Liver (tissue), 9 donors: ENCODE data around the gene TEDC1. TPM values are rescaled to one million over a fixed set of nuclear protein-coding genes. Genes with fewer than 3 reads are reported as not detected.

Experiments
- DNase-seq: peaks from one replicate; pipeline ENCODE4 v3.0.0-alpha.2; 2017; ENCODE audit warnings: low spot score
- H3K27ac ChIP-seq, 2 donors: one replicate each; pipeline ENCODE4 v1.7.0; 2013; ENCODE audit warnings: inconsistent platforms in 2 of 2, low read length in 2 of 2, control low read depth in 1 of 2, low read depth in 1 of 2, mild to moderate bottlenecking in 1 of 2
- H3K27me3 ChIP-seq, 4 donors: one replicate each; pipeline versions ENCODE4 v1.6.1 to v1.7.0; 2013; ENCODE audit warnings: low read length in 3 of 4, inconsistent platforms in 1 of 4, mild to moderate bottlenecking in 1 of 4, moderate library complexity in 1 of 4; ENCODE audit not compliant: control insufficient read depth in 4 of 4, insufficient read depth in 4 of 4
- H3K36me3 ChIP-seq, 4 donors: one replicate each; pipeline versions ENCODE4 v1.6.1 to v1.7.0; 2013; ENCODE audit warnings: low read length in 3 of 4, mild to moderate bottlenecking in 3 of 4, low read depth in 1 of 4, moderate library complexity in 1 of 4; ENCODE audit not compliant: control insufficient read depth in 4 of 4, insufficient read depth in 3 of 4
- H3K4me1 ChIP-seq, 4 donors: one replicate each; pipeline versions ENCODE4 v1.6.1 to v1.7.0; 2013; ENCODE audit warnings: low read length in 3 of 4, mild to moderate bottlenecking in 3 of 4, moderate library complexity in 1 of 4; ENCODE audit not compliant: control insufficient read depth in 4 of 4, insufficient read depth in 4 of 4
- H3K4me3 ChIP-seq, 3 donors: one replicate each; pipeline versions ENCODE4 v1.6.1 to v1.7.0; 2013; ENCODE audit warnings: low read length in 3 of 3, control low read depth in 1 of 3, low read depth in 1 of 3, mild to moderate bottlenecking in 1 of 3
- H3K9ac ChIP-seq, 2 donors: one replicate each; pipeline ENCODE4 v1.7.0; 2013; ENCODE audit warnings: low read length in 2 of 2, mild to moderate bottlenecking in 2 of 2, moderate library complexity in 2 of 2, control low read depth in 1 of 2, low read depth in 1 of 2
- H3K9me3 ChIP-seq, 4 donors: one replicate each; pipeline versions ENCODE4 v1.6.1 to v1.7.0; 2013; ENCODE audit warnings: low read length in 3 of 4; ENCODE audit not compliant: control insufficient read depth in 4 of 4
- ATF3 ChIP-seq: IDR thresholded peaks from 2 replicates; pipeline ENCODE4 v1.6.1; 2016; ENCODE audit warnings: antibody characterized with exemption
- EGR1 ChIP-seq, 2 donors: IDR thresholded peaks; 2 replicates each; pipeline ENCODE4 v1.6.1; 2016 to 2018; ENCODE audit warnings: antibody characterized with exemption in 2 of 2, low read depth in 2 of 2
- FOXA1 ChIP-seq: IDR thresholded peaks from 2 replicates; pipeline ENCODE4 v1.6.1; 2016; ENCODE audit warnings: antibody characterized with exemption
- GABPA ChIP-seq, 2 donors: IDR thresholded peaks in 1 of 2; conservative IDR thresholded peaks in 1 of 2; 2 replicates each; pipeline ENCODE4 v1.6.1; 2016; ENCODE audit warnings: antibody characterized with exemption in 2 of 2, mild to moderate bottlenecking in 1 of 2, moderate library complexity in 1 of 2
- HNF4A ChIP-seq, 2 donors: conservative IDR thresholded peaks; 2 replicates each; pipeline ENCODE4 v1.6.1; 2016; ENCODE audit warnings: antibody characterized with exemption in 2 of 2, mild to moderate bottlenecking in 2 of 2
- HNF4G ChIP-seq: IDR thresholded peaks from 2 replicates; pipeline ENCODE4 v1.6.1; 2016; ENCODE audit warnings: antibody characterized with exemption
- JUND ChIP-seq, 2 donors: IDR thresholded peaks; 2 replicates each; pipeline ENCODE4 v1.6.1; 2016; ENCODE audit warnings: antibody characterized with exemption in 2 of 2
- RAD21 ChIP-seq, 2 donors: IDR thresholded peaks; 2 replicates each; pipeline ENCODE4 v1.6.1; 2016; ENCODE audit warnings: antibody characterized with exemption in 2 of 2, mild to moderate bottlenecking in 2 of 2
- RXRA ChIP-seq, 2 donors: IDR thresholded peaks; 2 replicates each; pipeline ENCODE4 v1.6.1; 2017 to 2018; ENCODE audit warnings: antibody characterized with exemption in 2 of 2, mild to moderate bottlenecking in 1 of 2
- SP1 ChIP-seq: IDR thresholded peaks from 2 replicates; pipeline ENCODE4 v1.6.1; 2018; ENCODE audit warnings: antibody characterized with exemption, mild to moderate bottlenecking
- TAF1 ChIP-seq: conservative IDR thresholded peaks from 2 replicates; pipeline ENCODE4 v1.6.1; 2016; ENCODE audit warnings: antibody characterized with exemption, mild to moderate bottlenecking
- WGBS: extraction: QIAGEN DNeasy Blood & Tissue Kit; methylation state at CpG from one replicate; pipeline ENCODE4 v1.1.7; 2013; 5-methylcytosine and 5-hydroxymethylcytosine counted together
- polyA plus RNA-seq, 2 donors: library from polyadenylated mRNA; stranded (reverse) in 1 of 2; unstranded in 1 of 2; fragments of 200-250 nt in 1 of 2; fragments of >200 nt in 1 of 2; fragmentation: Nextera tagmentation in 1 of 2; extraction: Ambion mirVana in 1 of 2; gene quantifications; one replicate each; pipeline versions ENCODE4 v1.2.1 to v1.2.3, GENCODE V29; 2013 to 2015
- total RNA-seq, 2 donors: library from RNA; depleted of rRNA; stranded (reverse); fragments of >200 nt; gene quantifications; one replicate each; pipeline ENCODE4 v1.2.3, GENCODE V29; 2014
- TF ChIP-seq, protein P1 (sequence below): fragments of 150-350 bp; IDR thresholded peaks from 2 replicates; pipeline ENCODE4 v1.5.1; 2017; ENCODE audit warnings: improper control_type of control experiment, low read depth, low read length; ENCODE audit not compliant: missing input control
- TF ChIP-seq, protein P2 (sequence below): IDR thresholded peaks from 2 replicates; pipeline ENCODE4 v1.6.1; 2016; ENCODE audit warnings: antibody characterized with exemption
- TF ChIP-seq, protein P3 (sequence below): IDR thresholded peaks from 2 replicates; pipeline ENCODE4 v1.6.1; 2016; ENCODE audit warnings: antibody characterized with exemption, mild to moderate bottlenecking
- TF ChIP-seq, protein P4 (sequence below): IDR thresholded peaks from 2 replicates; pipeline ENCODE4 v1.6.1; 2016; ENCODE audit warnings: antibody characterized with exemption
- donor health status: healthy.
- donor health status: healthy.
- donor health status: healthy.
- donor health status: healthy.
- donor health status: healthy.

The TEDC1 gene
- total and polyA plus RNA-seq, 4 donors = 0.97 to 7.5 (median 3.2) TPM

DNA sequence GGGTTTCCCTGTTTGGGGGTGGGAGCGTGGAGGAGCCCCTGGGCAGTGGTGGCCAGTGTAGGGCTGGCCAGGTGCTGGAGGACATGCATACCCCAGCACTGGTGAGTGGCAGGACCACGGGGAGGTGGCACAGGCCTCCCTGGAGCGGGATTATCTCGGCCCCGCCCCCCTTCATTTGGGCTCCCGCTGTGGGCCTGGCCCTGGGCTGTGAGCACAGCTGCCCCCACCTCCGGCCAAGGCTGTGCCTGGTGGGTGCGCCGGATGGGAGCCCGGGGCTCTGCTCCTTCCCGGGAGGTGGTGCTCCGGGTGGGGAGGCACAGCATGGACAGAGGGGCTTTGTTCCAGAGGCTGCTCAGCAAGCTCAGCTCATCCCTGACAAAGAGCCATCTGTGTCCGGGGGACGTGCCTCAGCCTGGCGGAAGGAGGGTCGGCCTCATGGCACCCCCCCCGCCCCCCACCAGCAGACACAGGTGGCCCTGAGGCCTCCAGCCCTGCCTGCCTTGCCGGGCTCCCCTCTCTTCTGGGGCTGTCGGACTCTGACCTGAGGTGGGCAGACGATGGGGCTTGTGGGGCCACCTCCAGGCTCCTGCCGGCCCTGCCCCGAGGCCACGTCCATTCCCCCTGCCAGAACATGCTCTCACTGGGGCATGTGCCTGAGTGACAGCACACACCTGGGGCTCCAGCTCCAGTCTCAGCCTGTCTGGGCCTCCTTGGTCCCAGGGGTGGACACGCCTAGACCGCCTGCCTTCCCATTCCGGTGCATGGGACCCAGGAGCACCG lies 8.4 kb downstream of the TEDC1 start:
- no peak overlapping the region for H3K27ac ChIP-seq
- WGBS = 87% methylated on average over 27 of the region's 27 CpGs
- no peaks in the 10 kb centered on the region for H3K36me3 ChIP-seq
- H3K9ac ChIP-seq = no peak overlapping the region
- no peaks in the 10 kb centered on the region for H3K9me3 ChIP-seq
- no peak overlapping the region for H3K4me3 ChIP-seq
- H3K4me1 ChIP-seq = peaks cover 10 to 46% (median 31%) of the 10 kb centered on the region in 4 donors
- no peaks in the 10 kb centered on the region for H3K27me3 ChIP-seq
- DNase-seq = no peak
- TF ChIP-seq, protein P1, sequence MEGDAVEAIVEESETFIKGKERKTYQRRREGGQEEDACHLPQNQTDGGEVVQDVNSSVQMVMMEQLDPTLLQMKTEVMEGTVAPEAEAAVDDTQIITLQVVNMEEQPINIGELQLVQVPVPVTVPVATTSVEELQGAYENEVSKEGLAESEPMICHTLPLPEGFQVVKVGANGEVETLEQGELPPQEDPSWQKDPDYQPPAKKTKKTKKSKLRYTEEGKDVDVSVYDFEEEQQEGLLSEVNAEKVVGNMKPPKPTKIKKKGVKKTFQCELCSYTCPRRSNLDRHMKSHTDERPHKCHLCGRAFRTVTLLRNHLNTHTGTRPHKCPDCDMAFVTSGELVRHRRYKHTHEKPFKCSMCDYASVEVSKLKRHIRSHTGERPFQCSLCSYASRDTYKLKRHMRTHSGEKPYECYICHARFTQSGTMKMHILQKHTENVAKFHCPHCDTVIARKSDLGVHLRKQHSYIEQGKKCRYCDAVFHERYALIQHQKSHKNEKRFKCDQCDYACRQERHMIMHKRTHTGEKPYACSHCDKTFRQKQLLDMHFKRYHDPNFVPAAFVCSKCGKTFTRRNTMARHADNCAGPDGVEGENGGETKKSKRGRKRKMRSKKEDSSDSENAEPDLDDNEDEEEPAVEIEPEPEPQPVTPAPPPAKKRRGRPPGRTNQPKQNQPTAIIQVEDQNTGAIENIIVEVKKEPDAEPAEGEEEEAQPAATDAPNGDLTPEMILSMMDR = no peak
- TF ChIP-seq TAF1 = no peak
- no peak for TF ChIP-seq HNF4G
- no peak for TF ChIP-seq ATF3
- no peak for TF ChIP-seq SP1
- TF ChIP-seq, protein P2, sequence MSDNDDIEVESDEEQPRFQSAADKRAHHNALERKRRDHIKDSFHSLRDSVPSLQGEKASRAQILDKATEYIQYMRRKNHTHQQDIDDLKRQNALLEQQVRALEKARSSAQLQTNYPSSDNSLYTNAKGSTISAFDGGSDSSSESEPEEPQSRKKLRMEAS = no peak
- no peak for TF ChIP-seq FOXA1
- TF ChIP-seq HNF4A (conservative IDR thresholded peaks at IDR 0.05) = no peak
- TF ChIP-seq EGR1 (IDR thresholded peaks at IDR 0.05; ENCODE audit: low read depth in 2 of 2) = no peak
- no peak for TF ChIP-seq JUND (IDR thresholded peaks at IDR 0.05)
- TF ChIP-seq GABPA (IDR thresholded peaks at IDR 0.05 in 1 of 2, conservative IDR thresholded peaks at IDR 0.05 in 1 of 2) = no peak
- TF ChIP-seq RAD21 (IDR thresholded peaks at IDR 0.05) = no peak
- no peak for TF ChIP-seq RXRA (IDR thresholded peaks at IDR 0.05)
- TF ChIP-seq, protein P3, sequence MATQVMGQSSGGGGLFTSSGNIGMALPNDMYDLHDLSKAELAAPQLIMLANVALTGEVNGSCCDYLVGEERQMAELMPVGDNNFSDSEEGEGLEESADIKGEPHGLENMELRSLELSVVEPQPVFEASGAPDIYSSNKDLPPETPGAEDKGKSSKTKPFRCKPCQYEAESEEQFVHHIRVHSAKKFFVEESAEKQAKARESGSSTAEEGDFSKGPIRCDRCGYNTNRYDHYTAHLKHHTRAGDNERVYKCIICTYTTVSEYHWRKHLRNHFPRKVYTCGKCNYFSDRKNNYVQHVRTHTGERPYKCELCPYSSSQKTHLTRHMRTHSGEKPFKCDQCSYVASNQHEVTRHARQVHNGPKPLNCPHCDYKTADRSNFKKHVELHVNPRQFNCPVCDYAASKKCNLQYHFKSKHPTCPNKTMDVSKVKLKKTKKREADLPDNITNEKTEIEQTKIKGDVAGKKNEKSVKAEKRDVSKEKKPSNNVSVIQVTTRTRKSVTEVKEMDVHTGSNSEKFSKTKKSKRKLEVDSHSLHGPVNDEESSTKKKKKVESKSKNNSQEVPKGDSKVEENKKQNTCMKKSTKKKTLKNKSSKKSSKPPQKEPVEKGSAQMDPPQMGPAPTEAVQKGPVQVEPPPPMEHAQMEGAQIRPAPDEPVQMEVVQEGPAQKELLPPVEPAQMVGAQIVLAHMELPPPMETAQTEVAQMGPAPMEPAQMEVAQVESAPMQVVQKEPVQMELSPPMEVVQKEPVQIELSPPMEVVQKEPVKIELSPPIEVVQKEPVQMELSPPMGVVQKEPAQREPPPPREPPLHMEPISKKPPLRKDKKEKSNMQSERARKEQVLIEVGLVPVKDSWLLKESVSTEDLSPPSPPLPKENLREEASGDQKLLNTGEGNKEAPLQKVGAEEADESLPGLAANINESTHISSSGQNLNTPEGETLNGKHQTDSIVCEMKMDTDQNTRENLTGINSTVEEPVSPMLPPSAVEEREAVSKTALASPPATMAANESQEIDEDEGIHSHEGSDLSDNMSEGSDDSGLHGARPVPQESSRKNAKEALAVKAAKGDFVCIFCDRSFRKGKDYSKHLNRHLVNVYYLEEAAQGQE = no peak
- TF ChIP-seq, protein P4, sequence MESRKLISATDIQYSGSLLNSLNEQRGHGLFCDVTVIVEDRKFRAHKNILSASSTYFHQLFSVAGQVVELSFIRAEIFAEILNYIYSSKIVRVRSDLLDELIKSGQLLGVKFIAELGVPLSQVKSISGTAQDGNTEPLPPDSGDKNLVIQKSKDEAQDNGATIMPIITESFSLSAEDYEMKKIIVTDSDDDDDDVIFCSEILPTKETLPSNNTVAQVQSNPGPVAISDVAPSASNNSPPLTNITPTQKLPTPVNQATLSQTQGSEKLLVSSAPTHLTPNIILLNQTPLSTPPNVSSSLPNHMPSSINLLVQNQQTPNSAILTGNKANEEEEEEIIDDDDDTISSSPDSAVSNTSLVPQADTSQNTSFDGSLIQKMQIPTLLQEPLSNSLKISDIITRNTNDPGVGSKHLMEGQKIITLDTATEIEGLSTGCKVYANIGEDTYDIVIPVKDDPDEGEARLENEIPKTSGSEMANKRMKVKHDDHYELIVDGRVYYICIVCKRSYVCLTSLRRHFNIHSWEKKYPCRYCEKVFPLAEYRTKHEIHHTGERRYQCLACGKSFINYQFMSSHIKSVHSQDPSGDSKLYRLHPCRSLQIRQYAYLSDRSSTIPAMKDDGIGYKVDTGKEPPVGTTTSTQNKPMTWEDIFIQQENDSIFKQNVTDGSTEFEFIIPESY = no peak
